Thyroid gland (tissue), 4 donors: ENCODE data around the gene SLAMF8.

Experiments used
- POLR2A ChIP-seq, 2 donors: fragments of 450-650 bp; IDR thresholded peaks; one replicate each; pipeline ENCODE4 v1.6.1; 2017; ENCODE audit warnings: antibody characterized with exemption in 2 of 2, mild to moderate bottlenecking in 2 of 2, moderate library complexity in 1 of 2
- TF ChIP-seq, protein P1 (sequence below), 6 experiments: fragments of 200-600 bp in 3 of 6; fragments of 450-650 bp in 3 of 6; sonication (generic) in 3 of 6; IDR thresholded peaks; one replicate each; pipeline ENCODE4 v1.5.1; 2016 to 2019; ENCODE audit warnings: antibody characterized with exemption in 6 of 6, mild to moderate bottlenecking in 2 of 6, inconsistent platforms in 1 of 6, moderate library complexity in 1 of 6

DNA sequence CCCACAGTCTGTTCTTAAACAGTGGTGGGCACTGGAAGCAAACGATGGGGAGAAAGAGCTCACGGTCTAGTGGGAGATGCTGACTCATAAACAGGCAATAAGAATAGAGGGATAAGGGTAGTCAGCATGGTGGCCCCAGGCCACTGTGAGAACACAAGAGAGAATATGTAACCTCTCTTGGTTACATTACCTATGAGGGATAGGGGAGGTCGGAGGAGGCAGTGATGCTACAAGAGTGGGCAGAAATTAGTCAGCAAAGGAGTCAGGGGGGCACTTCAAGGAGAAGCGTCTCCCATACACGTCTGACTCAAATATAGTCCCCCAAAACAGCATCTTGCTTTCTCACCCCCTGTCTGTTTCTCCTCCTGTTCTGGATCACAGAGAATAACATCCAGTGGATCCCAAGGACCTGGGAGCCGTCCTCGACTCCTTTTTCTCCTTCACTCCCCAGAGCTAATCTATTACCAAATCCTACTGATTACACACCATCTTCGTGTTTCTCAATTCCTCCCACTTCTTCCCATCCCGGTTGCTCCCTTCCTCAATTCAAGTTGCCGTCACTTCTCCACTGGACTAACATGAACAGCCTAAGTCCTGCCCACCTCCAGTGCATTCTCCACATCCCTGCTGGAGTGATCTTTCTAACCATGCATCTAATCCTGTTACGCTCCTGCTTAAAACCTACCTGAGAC is 2.1 kb downstream of the SLAMF8 start:
- TF ChIP-seq, protein P1, sequence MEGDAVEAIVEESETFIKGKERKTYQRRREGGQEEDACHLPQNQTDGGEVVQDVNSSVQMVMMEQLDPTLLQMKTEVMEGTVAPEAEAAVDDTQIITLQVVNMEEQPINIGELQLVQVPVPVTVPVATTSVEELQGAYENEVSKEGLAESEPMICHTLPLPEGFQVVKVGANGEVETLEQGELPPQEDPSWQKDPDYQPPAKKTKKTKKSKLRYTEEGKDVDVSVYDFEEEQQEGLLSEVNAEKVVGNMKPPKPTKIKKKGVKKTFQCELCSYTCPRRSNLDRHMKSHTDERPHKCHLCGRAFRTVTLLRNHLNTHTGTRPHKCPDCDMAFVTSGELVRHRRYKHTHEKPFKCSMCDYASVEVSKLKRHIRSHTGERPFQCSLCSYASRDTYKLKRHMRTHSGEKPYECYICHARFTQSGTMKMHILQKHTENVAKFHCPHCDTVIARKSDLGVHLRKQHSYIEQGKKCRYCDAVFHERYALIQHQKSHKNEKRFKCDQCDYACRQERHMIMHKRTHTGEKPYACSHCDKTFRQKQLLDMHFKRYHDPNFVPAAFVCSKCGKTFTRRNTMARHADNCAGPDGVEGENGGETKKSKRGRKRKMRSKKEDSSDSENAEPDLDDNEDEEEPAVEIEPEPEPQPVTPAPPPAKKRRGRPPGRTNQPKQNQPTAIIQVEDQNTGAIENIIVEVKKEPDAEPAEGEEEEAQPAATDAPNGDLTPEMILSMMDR (IDR thresholded peaks at IDR 0.05), result no peak
- no peak for TF ChIP-seq POLR2A (IDR thresholded peaks at IDR 0.05)
